Measurements from ENCODE around the gene CLDN18. TPM values are rescaled to one million over a fixed set of nuclear protein-coding genes. Genes with fewer than 3 reads are reported as not detected.

CLDN18 gene
- not detected for total RNA-seq

DNA sequence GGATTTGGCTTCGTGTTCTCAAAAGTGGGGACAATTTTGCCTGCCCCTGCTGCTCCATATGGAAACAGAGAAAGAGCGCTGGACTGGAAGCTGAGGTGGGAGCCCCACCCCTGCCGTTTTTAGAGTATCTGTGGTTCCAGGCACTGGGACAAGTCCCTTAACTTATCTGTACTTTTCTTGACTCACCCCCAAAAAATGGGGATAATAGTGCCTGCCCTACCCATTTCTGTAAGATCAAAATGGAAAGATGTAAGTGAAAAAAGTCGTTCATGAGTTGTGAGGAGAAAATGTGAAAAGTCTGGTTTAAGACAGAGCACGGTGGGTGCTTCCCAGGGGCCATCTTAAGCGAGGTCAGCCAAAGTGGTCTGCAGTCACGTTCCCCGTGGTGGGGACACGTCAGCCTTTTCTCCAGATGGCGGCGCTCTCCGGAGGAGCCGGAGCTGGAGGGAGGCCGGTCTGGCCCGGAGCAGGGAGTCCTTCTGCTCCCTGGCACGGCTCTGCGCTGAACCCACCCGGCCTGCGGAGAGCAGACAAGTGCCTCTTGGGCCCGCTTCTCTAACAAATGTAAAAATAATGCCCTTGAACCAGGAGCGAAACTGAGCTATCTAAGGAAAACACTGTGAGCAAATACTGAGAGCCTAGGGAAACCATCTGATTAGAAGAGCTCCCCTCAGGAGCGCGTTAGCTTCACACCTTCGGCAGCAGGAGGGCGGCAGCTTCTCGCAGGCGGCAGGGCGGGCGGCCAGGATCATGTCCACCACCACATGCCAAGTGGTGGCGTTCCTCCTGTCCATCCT lies at the start of gene CLDN18:
TSS of gene CLDN18 (plus strand) at position 690 of the 797 bp plus-strand sequence. CDS start at position 751, 61 bp downstream.
- Mint-ChIP-seq H3K27me3 (peaks cover 12% of the 10 kb centered on the region), H3K9me3 (no peaks in the 10 kb centered on the region), H3K27ac (no peak within 1 kb of the TSS), H3K36me3 (ENCODE audit: low read depth) (no peaks in the 10 kb centered on the region), H3K4me1 (no peaks in the 10 kb centered on the region), H3K4me3 (no peak within 1 kb of the TSS)
- no peak for ATAC-seq (replicated peaks)

DNA sequence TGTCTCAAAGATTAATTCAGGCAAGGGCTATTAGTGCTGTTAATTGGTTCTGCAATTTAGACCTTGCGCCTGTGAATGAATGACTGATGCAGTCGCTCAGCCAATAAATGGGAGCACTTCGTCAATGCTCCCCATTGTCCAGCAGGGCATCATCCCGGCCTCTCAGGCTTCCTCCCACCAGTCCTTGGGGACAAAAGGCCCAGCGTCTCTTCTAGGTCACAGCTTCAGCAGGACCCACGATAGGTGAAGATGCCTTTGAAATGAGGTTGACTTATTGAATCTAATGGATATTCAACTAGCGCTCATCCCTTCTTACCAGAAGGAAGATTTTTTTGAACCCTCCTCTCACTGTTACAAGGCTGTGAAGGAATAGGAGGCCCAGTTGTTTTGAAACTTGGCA lies 47.7 kb upstream of the CLDN18 start:
- Mint-ChIP-seq H3K27ac (no peak overlapping the region), H3K4me1 (no peaks in the 10 kb centered on the region), H3K9me3 (no peaks in the 10 kb centered on the region), H3K36me3 (ENCODE audit: low read depth) (no peaks in the 10 kb centered on the region), H3K4me3 (no peak overlapping the region), H3K27me3 (no peaks in the 10 kb centered on the region)
- ATAC-seq (replicated peaks): no peak

GRCh38 chr3:137963463-137963862 lies 46.5 kb upstream of the CLDN18 start:
- no peak overlapping the region for H3K27ac Mint-ChIP-seq
- no peak for ATAC-seq (replicated peaks)
- no peaks in the 10 kb centered on the region for H3K27me3 Mint-ChIP-seq
- no peak overlapping the region for H3K4me3 Mint-ChIP-seq
- no peaks in the 10 kb centered on the region for H3K4me1 Mint-ChIP-seq
- no peaks in the 10 kb centered on the region for H3K36me3 Mint-ChIP-seq (ENCODE audit: low read depth)
- no peaks in the 10 kb centered on the region for H3K9me3 Mint-ChIP-seq

DNA sequence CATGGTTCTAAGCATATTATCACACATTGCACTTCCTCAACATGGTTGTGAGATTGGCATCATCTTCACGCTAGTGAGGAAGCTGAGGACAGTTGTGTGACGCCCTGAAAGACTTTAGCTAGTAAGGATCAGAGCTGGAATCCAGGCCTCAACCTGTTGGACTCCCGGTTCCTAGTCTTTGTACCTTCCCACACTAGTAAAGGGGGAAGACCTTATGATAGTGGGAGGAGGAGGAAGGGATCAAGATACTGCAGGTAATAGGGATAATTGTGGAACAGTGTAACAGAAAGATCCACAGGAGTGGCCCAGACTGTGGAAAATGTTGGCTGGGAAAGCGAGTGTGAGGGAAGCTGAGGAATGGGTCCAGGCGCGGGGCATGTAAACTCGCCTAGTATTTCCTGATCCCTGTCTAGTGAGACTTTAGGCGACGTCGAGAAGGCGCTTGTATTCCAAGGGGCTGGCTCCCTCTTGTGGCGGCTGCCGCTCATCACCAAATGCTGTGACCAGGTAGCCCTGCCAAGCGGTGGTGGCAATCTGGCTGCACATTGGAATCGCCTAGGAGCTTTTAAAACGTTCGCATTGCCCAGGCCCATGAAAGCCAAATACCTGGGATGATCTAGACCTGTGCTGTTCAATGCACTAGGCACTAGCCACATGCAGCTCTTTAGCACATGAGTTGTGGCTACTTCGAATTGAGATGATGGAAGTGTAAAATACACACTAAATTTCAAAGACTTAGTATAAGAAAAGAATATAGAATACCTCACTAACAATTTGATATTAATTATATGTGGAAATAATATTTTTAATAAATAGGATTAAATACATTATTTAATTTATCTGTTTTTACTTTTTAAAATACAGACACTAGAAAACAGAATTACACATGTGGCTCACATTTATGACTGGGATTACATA lies 38.8 kb upstream of the CLDN18 start:
- peaks cover 14% of the 10 kb centered on the region for H3K27me3 Mint-ChIP-seq
- H3K36me3 Mint-ChIP-seq (ENCODE audit: low read depth): no peaks in the 10 kb centered on the region
- ATAC-seq (replicated peaks): peak; percentile 55
- H3K9me3 Mint-ChIP-seq: no peaks in the 10 kb centered on the region
- H3K4me3 Mint-ChIP-seq: no peak overlapping the region
- no peak overlapping the region for H3K27ac Mint-ChIP-seq
- H3K4me1 Mint-ChIP-seq: no peaks in the 10 kb centered on the region

GRCh38 chr3:137972396-137972795 lies 37.6 kb upstream of the CLDN18 start:
- no peaks in the 10 kb centered on the region for H3K9me3 Mint-ChIP-seq
- H3K4me3 Mint-ChIP-seq: no peak overlapping the region
- no peak overlapping the region for H3K27ac Mint-ChIP-seq
- no peaks in the 10 kb centered on the region for H3K36me3 Mint-ChIP-seq (ENCODE audit: low read depth)
- ATAC-seq (replicated peaks): no peak
- H3K27me3 Mint-ChIP-seq: peaks cover 14% of the 10 kb centered on the region
- H3K4me1 Mint-ChIP-seq: no peaks in the 10 kb centered on the region

- H3K27me3 Mint-ChIP-seq: peaks cover 7% of the 10 kb centered on the region
- no peaks in the 10 kb centered on the region for H3K36me3 Mint-ChIP-seq (ENCODE audit: low read depth)
- no peak for ATAC-seq (replicated peaks)
- no peak overlapping the region for H3K27ac Mint-ChIP-seq
- H3K4me3 Mint-ChIP-seq: no peak overlapping the region
- no peaks in the 10 kb centered on the region for H3K9me3 Mint-ChIP-seq
- H3K4me1 Mint-ChIP-seq: no peaks in the 10 kb centered on the region
Measured at GRCh38 chr3:137978328-137978727, 31.6 kb upstream of the CLDN18 start.

GRCh38 chr3:137987723-137988122 lies 22.2 kb upstream of the CLDN18 start:
- H3K4me1 Mint-ChIP-seq: no peaks in the 10 kb centered on the region
- H3K4me3 Mint-ChIP-seq: no peak overlapping the region
- H3K36me3 Mint-ChIP-seq (ENCODE audit: low read depth): no peaks in the 10 kb centered on the region
- H3K9me3 Mint-ChIP-seq: no peaks in the 10 kb centered on the region
- peak; percentile 37 for ATAC-seq (replicated peaks)
- no peaks in the 10 kb centered on the region for H3K27me3 Mint-ChIP-seq
- H3K27ac Mint-ChIP-seq: no peak overlapping the region

GRCh38 chr3:137988152-137988551 lies 21.8 kb upstream of the CLDN18 start:
- Mint-ChIP-seq H3K36me3 (ENCODE audit: low read depth) (no peaks in the 10 kb centered on the region), H3K27ac (no peak overlapping the region), H3K4me3 (no peak overlapping the region), H3K27me3 (no peaks in the 10 kb centered on the region), H3K9me3 (no peaks in the 10 kb centered on the region), H3K4me1 (no peaks in the 10 kb centered on the region)
- peak; percentile 67 for ATAC-seq (replicated peaks)

DNA sequence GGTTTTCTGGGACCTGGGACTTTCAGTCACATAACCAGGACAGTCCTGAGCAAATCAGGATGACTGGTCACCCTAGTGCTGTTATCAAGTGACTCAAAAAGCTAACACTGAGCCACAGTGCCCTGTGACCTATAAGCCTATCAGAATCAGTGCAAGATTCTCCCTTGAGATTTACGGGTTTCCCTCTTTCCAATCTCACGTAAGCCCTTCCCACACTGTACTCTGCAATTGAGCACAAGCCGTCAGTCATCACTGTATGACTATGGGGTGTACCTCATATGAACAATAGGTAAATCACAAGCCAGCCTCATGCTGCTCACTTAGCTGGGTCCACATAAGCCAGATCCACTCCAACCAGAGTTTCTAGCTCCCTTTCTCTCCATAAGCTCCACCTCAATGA lies 21.0 kb upstream of the CLDN18 start:
- Mint-ChIP-seq H3K27me3 (peaks cover 3% of the 10 kb centered on the region), H3K4me1 (no peaks in the 10 kb centered on the region), H3K36me3 (ENCODE audit: low read depth) (no peaks in the 10 kb centered on the region), H3K9me3 (no peaks in the 10 kb centered on the region), H3K27ac (no peak overlapping the region), H3K4me3 (no peak overlapping the region)
- peak; percentile 78 for ATAC-seq (replicated peaks)

DNA sequence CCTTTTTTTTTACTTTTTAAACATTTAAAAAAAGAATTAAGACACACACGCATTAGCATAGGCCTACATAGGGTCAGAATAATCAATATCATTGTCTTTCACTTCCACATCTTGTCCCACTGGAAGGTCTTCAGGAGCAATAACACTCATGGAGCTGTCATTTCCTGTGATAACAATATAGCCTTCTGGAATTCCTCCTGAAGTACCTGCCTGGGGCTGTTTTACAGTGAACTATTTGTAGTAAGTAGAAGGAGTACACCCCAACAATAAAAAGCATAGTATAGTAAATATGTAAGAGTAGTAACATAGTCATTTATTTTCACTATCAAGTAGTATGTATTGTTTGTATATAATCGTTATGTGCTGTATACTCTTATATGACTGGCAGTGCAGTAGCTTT lies 19.5 kb upstream of the CLDN18 start:
- Mint-ChIP-seq H3K4me3 (no peak overlapping the region), H3K4me1 (no peaks in the 10 kb centered on the region), H3K9me3 (peaks cover 6% of the 10 kb centered on the region), H3K27ac (no peak overlapping the region), H3K36me3 (ENCODE audit: low read depth) (no peaks in the 10 kb centered on the region), H3K27me3 (peaks cover 7% of the 10 kb centered on the region)
- no peak for ATAC-seq (replicated peaks)

- H3K36me3 Mint-ChIP-seq (ENCODE audit: low read depth): no peaks in the 10 kb centered on the region
- no peaks in the 10 kb centered on the region for H3K4me1 Mint-ChIP-seq
- peaks cover 6% of the 10 kb centered on the region for H3K9me3 Mint-ChIP-seq
- H3K4me3 Mint-ChIP-seq: no peak overlapping the region
- peak; percentile 45 for ATAC-seq (replicated peaks)
- peaks cover 9% of the 10 kb centered on the region for H3K27me3 Mint-ChIP-seq
- no peak overlapping the region for H3K27ac Mint-ChIP-seq
Measured at GRCh38 chr3:137992592-137992991, 17.4 kb upstream of the CLDN18 start.

DNA sequence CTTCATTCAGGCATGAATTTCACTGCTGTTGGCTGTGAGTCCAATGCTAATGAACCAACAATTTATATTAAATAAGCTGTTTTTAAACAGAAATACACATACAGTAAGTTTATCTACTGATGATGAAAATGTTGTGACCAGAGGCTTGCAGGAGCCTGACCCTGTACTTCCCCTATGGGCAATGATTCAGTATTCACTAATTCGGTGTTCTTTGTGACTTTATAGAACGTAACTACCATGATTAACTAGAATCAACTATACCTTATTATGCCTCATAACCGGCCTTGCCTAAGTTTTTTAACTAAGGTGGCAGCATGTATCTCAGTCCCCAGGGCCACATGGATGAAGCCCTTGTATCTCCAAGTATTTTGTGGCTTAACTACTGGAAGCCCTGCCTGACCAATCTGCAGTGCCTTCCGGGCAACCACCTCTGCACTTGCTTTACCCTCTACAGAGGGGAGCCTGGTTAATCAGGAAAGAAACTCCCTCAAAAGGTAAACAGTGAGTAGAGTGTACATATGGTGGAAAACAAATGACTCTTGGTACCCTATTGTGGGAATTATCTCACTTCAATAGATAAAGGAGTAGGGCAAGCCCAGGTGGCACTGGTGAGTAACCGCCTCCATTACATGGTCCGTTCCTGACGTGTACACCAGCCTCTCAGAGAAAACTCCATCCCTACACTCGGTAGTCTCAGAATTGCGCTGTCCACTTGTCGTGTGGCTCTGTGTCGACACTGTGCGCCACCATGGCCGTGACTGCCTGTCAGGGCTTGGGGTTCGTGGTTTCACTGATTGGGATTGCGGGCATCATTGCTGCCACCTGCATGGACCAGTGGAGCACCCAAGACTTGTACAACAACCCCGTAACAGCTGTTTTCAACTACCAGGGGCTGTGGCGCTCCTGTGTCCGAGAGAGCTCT lies 11.6 kb upstream of the CLDN18 start:
- no peak overlapping the region for H3K27ac Mint-ChIP-seq
- peaks cover 21% of the 10 kb centered on the region for H3K27me3 Mint-ChIP-seq
- H3K9me3 Mint-ChIP-seq: peaks cover 6% of the 10 kb centered on the region
- H3K36me3 Mint-ChIP-seq (ENCODE audit: low read depth): no peaks in the 10 kb centered on the region
- no peak for ATAC-seq (replicated peaks)
- no peak overlapping the region for H3K4me3 Mint-ChIP-seq
- no peaks in the 10 kb centered on the region for H3K4me1 Mint-ChIP-seq

GRCh38 chr3:138003069-138003468 lies 6.9 kb upstream of the CLDN18 start:
- Mint-ChIP-seq H3K36me3 (ENCODE audit: low read depth) (no peaks in the 10 kb centered on the region), H3K9me3 (no peaks in the 10 kb centered on the region), H3K27ac (no peak overlapping the region), H3K4me1 (no peaks in the 10 kb centered on the region), H3K27me3 (peaks cover 18% of the 10 kb centered on the region), H3K4me3 (no peak overlapping the region)
- ATAC-seq (replicated peaks): no peak

GRCh38 chr3:138005627-138006026 lies 4.3 kb upstream of the CLDN18 start:
- H3K4me1 Mint-ChIP-seq: no peaks in the 10 kb centered on the region

More at GRCh38 chr3:138005627-138006026, 4.3 kb upstream of the CLDN18 start:
- Mint-ChIP-seq H3K36me3 (ENCODE audit: low read depth) (no peaks in the 10 kb centered on the region), H3K9me3 (no peaks in the 10 kb centered on the region), H3K27me3 (peaks cover 6% of the 10 kb centered on the region), H3K4me3 (no peak overlapping the region), H3K27ac (no peak overlapping the region)
- ATAC-seq (replicated peaks): no peak
